ENCODE results near the gene SPATA31D4. TPM values are rescaled to one million over a fixed set of nuclear protein-coding genes. Genes with fewer than 3 reads are reported as not detected.

Gene SPATA31D4
- total RNA-seq, 2 donors from 2014 or later = not detected

DNA sequence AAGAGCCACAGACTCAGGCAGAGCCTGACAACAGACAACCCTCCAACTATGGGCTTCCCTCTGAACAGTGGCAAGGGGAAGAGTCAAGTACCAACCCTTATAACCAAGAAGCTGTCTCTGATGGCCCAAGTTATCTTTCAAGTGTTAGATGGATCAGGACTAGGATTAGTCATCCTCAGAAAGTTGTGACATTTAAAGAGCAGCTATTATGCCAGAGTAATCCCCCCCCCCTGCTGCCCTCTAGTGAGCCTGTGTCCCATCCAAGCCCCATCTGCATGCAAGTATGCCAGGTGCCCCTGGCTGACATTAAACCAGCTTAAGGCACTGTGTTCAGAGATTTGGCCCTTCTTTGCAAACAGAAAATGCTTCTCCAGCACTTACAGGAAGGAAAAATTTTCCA lies 43.5 kb downstream of the SPATA31D4 start:
- no peaks in the 10 kb centered on the region for H3K9me3 ChIP-seq
- intact Hi-C loops (cut with DNase I) = no loop called here
- TF ChIP-seq, protein P1, sequence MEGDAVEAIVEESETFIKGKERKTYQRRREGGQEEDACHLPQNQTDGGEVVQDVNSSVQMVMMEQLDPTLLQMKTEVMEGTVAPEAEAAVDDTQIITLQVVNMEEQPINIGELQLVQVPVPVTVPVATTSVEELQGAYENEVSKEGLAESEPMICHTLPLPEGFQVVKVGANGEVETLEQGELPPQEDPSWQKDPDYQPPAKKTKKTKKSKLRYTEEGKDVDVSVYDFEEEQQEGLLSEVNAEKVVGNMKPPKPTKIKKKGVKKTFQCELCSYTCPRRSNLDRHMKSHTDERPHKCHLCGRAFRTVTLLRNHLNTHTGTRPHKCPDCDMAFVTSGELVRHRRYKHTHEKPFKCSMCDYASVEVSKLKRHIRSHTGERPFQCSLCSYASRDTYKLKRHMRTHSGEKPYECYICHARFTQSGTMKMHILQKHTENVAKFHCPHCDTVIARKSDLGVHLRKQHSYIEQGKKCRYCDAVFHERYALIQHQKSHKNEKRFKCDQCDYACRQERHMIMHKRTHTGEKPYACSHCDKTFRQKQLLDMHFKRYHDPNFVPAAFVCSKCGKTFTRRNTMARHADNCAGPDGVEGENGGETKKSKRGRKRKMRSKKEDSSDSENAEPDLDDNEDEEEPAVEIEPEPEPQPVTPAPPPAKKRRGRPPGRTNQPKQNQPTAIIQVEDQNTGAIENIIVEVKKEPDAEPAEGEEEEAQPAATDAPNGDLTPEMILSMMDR (IDR thresholded peaks at IDR 0.05) = no peak

DNA sequence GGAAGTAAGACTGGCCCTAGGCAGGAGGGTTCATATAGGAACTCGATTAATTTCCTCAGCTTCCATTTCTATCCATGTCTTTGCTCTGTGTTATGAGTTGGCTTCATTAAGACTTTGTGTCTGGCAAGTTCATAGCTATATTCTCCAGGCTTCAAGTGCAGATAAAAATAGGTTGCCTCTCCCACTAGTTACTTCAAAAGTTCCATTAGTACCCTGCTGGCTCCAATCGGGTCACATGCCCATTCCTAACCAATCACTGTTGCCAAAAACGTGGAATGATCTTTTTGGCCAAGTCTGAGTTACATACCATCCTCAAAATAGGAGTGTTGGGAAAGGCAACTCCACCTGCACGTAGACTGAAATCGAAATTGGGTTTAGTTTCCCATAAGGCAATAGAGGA lies 46.5 kb downstream of the SPATA31D4 start:
- intact Hi-C loops (cut with DNase I) = no loop called here
- Histone ChIP-seq H3K27ac (no peak overlapping the region), H3K27me3 (no peaks in the 10 kb centered on the region), H3K9me3 (no peaks in the 10 kb centered on the region), H3K4me1 (no peaks in the 10 kb centered on the region), H3K36me3 (no peaks in the 10 kb centered on the region), H3K9ac (ENCODE audit: low read depth in 2 of 2, low read length in 2 of 2) (no peak overlapping the region), H3K4me3 (no peak overlapping the region)
- no peak for DNase-seq
- TF ChIP-seq, protein P1 (IDR thresholded peaks at IDR 0.05) = no peak

More for the DNA sequence above, 43.5 kb downstream of the SPATA31D4 start:
- no peak for DNase-seq
- Histone ChIP-seq H3K9ac (ENCODE audit: low read depth in 2 of 2, low read length in 2 of 2) (no peak overlapping the region), H3K27ac (no peak overlapping the region), H3K4me3 (no peak overlapping the region), H3K36me3 (no peaks in the 10 kb centered on the region), H3K4me1 (no peaks in the 10 kb centered on the region), H3K27me3 (no peaks in the 10 kb centered on the region)

DNA sequence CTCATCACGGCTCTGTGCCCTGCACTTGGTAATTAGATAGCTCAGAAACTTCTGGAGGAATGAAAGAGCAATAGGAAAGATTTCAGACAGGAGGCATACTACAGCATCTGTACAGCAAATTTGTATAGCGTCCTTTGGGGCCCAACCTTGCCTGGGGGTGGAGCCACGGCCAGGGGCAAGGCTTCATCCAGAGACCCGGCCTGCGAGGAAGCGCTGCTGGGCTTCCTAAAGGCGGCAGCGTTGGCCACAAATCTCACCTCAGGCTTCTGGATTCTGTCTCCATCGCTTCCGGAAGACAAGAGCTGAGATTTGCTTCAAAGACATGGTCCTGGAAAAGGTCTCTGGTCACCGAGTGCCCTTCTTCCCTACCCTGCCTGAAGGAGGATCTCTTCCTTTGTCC lies 48.1 kb downstream of the SPATA31D4 start:
- Histone ChIP-seq H3K27me3 (no peaks in the 10 kb centered on the region), H3K4me1 (no peaks in the 10 kb centered on the region), H3K9me3 (no peaks in the 10 kb centered on the region), H3K4me3 (no peak overlapping the region), H3K27ac (no peak overlapping the region), H3K9ac (ENCODE audit: low read depth in 2 of 2, low read length in 2 of 2) (no peak overlapping the region), H3K36me3 (no peaks in the 10 kb centered on the region)
- no peak for DNase-seq
- intact Hi-C loops (cut with DNase I) = no loop called here
- TF ChIP-seq, protein P1 (IDR thresholded peaks at IDR 0.05) = no peak

DNA sequence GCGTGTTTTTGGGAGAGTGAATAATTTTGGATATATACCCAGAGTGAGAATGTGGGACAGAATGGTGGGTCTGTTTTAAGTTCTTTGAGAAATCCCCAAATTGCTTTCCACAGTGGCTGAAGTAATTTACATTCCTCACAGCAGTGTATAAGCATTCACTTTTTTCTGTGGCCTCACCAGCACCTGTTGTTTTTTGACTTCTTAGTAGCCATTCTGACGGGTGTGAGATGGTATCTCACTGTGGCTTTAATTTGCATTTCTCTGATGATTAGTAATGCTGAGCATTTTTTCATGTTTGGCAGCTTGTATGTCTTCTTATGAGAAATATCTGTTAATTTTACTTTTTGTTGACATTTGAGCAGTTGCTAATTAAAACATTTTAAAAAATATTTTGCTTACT lies 51.0 kb downstream of the SPATA31D4 start:
- Histone ChIP-seq H3K9ac (ENCODE audit: low read depth in 2 of 2, low read length in 2 of 2) (no peak overlapping the region), H3K9me3 (no peaks in the 10 kb centered on the region), H3K36me3 (no peaks in the 10 kb centered on the region), H3K4me1 (no peaks in the 10 kb centered on the region), H3K27me3 (no peaks in the 10 kb centered on the region), H3K4me3 (no peak overlapping the region), H3K27ac (no peak overlapping the region)
- DNase-seq = no peak
- intact Hi-C loops (cut with DNase I) = no loop called here
- TF ChIP-seq, protein P1 (IDR thresholded peaks at IDR 0.05) = no peak

DNA sequence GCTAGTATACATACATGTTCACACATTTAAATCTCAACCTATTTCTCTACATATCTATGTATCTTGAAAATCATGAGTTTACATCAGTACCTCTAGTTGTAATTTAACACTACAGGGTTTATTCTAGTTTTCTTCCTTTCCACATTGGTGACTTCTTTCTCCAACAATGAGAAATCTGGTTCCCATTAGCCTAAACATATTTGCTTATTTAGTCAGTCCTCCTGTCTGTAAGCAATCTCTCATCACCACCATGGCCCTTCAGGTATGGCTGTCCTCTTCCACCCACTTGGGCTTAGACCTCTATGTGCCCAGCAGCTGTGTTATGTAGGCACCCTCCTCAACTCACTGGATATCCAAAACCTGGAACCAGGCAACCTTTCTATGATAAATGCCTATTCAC lies 52.3 kb downstream of the SPATA31D4 start:
- no peaks in the 10 kb centered on the region for H3K27me3 ChIP-seq

More for the DNA sequence above, 52.3 kb downstream of the SPATA31D4 start:
- Histone ChIP-seq H3K4me3 (no peak overlapping the region), H3K27ac (no peak overlapping the region), H3K9me3 (no peaks in the 10 kb centered on the region), H3K9ac (ENCODE audit: low read depth in 2 of 2, low read length in 2 of 2) (no peak overlapping the region), H3K4me1 (no peaks in the 10 kb centered on the region), H3K36me3 (no peaks in the 10 kb centered on the region)
- DNase-seq = no peak
- intact Hi-C loops (cut with DNase I) = no loop called here
- TF ChIP-seq, protein P1 (IDR thresholded peaks at IDR 0.05) = no peak

Data from colonic mucosa (tissue), 4 donors.